Measurements from ENCODE around the gene LMLN. TPM values are rescaled to one million over a fixed set of nuclear protein-coding genes. Genes with fewer than 3 reads are reported as not detected.

Gene LMLN
- total RNA-seq, 2 donors from 2014 or later = 1.6 to 4.4 TPM

GRCh38 chr3:198070871-198071270 lies 110.9 kb downstream of the LMLN start:
- intact Hi-C loops (cut with DNase I) = no loop called here
- H3K27ac ChIP-seq = no peak overlapping the region
- no peaks in the 10 kb centered on the region for H3K36me3 ChIP-seq (replicated peaks in 1 of 2; ENCODE audit: insufficient read depth in 1 of 2, low read depth in 2 of 2)
- DNase-seq (no peak), ATAC-seq (no peak)
- no peak overlapping the region for H3K4me3 ChIP-seq
- 75 to 83% methylated on average over 5 of the region's 5 CpGs for WGBS, 2 donors
- no peaks in the 10 kb centered on the region for H3K9me3 ChIP-seq
- peaks cover 0 to 7% of the 10 kb centered on the region in 2 donors for H3K27me3 ChIP-seq
- no peaks in the 10 kb centered on the region for H3K4me1 ChIP-seq
- TF ChIP-seq POLR2A (IDR thresholded peaks at IDR 0.05) (no peak), CTCF (IDR thresholded peaks at IDR 0.05) (no peak)

GRCh38 chr3:198071602-198072287 lies 111.7 kb downstream of the LMLN start:
- no peak for ATAC-seq
- 58 to 71% methylated on average over 4 of the region's 4 CpGs for WGBS, 2 donors

DNA sequence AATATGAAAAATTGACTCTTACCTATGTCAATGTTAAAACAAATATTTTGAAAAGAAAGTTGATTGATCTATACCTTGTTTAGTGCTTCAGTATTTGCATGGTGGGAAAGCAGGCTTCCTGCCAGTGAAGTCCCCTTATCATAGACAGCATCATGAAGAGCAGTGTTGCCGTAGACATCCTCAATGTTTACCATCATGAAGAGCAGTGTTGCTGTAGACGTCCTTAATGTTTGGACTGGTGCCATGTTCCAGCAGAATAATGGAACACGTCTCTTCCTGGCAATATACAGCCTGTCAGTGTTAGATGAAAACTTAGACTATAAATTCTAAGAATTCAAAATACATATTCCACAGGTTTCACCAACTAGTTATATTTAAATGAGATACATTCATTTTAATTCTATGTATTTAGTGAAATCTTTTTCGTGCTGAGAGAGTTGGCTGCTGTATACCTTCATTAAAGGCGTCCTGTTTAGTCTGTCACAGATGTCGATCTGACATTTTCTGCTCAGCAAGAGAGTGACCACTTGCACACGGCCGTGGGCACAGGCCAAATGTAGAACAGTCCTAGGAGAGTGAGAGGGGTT lies 116.8 kb downstream of the LMLN start:
- H3K4me3 ChIP-seq = no peak overlapping the region
- peaks cover 0 to 26% of the 10 kb centered on the region in 2 donors for H3K27me3 ChIP-seq
- H3K36me3 ChIP-seq (replicated peaks in 1 of 2; ENCODE audit: insufficient read depth in 1 of 2, low read depth in 2 of 2) = no peaks in the 10 kb centered on the region
- ATAC-seq (no peak), DNase-seq (no peak)
- H3K4me1 ChIP-seq = peaks cover 23% of the 10 kb centered on the region
- WGBS, 2 donors = 30 to 31% methylated on average over 8 of the region's 8 CpGs
- no peak overlapping the region for H3K27ac ChIP-seq
- no peaks in the 10 kb centered on the region for H3K9me3 ChIP-seq
- intact Hi-C loops (cut with DNase I) = no loop called here
- TF ChIP-seq CTCF (IDR thresholded peaks at IDR 0.05) (no peak), POLR2A (IDR thresholded peaks at IDR 0.05) (no peak)

More at GRCh38 chr3:198071602-198072287, 111.7 kb downstream of the LMLN start:
- no peak for TF ChIP-seq CTCF (IDR thresholded peaks at IDR 0.05)
- DNase-seq = no peak
- intact Hi-C loops (cut with DNase I) = no loop called here
- H3K27me3 ChIP-seq = peaks cover 0 to 12% of the 10 kb centered on the region in 2 donors
- no peaks in the 10 kb centered on the region for H3K4me1 ChIP-seq
- H3K36me3 ChIP-seq (replicated peaks in 1 of 2; ENCODE audit: insufficient read depth in 1 of 2, low read depth in 2 of 2) = no peaks in the 10 kb centered on the region
- no peak overlapping the region for H3K4me3 ChIP-seq
- no peak overlapping the region for H3K27ac ChIP-seq
- no peaks in the 10 kb centered on the region for H3K9me3 ChIP-seq

DNA sequence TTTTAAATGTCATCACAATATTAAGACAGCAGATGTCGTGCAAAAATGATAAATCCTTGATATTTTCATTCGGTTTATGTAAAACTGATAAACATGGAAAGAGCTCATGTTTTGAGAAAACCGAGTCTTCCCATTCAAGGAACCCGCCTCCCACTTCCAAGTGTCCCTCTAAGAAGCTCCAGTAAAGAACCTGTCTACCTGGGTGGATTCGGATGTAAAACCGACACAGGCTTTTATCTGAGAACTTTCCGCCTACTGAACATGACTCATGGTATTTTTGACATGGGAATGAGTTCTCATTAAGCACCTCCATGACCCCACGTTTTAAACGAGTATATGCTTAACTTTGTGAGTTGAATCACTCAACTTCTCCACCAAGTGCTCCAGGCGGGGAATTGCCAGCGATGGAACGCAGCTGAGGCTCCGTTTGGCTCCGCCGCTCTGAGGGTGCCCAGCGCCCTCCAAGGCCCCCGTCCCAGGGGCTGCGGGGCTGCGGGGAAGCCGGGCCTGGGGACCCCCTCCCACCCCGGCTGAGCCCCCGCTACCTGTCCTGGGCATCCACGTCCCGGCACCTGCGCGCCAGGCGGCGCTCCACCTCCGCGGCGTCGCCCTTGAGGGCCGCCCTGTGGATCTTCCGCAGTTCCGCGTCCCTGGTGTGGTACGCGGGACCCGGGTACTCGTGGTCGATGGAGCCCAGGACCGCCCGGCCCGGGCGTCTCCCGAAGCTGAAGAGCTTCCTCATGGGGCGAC lies 119.9 kb downstream of the LMLN start:
- peak; percentile 25 for ATAC-seq
- intact Hi-C loops (cut with DNase I) = no loop called here
- TF ChIP-seq CTCF (IDR thresholded peaks at IDR 0.05) = no peak
- no peak for TF ChIP-seq POLR2A (IDR thresholded peaks at IDR 0.05)
- Histone ChIP-seq H3K9me3 (no peaks in the 10 kb centered on the region), H3K4me3 (peak overlapping the region in 1 of 2 donors; percentile 13), H3K27ac (no peak overlapping the region), H3K27me3 (peaks cover 0 to 23% of the 10 kb centered on the region in 2 donors), H3K4me1 (peaks cover 23% of the 10 kb centered on the region), H3K36me3 (replicated peaks in 1 of 2; ENCODE audit: insufficient read depth in 1 of 2, low read depth in 2 of 2) (no peaks in the 10 kb centered on the region)
- 8 to 26% methylated on average over 13 to 29 of the region's 47 CpGs for WGBS, 2 donors
- peak in 2 of 4 donors; percentile 11 to 20 for DNase-seq

All from body of pancreas (tissue), 4 donors.